ENCODE results near the gene SLMAP.

SLMAP gene, protein sequence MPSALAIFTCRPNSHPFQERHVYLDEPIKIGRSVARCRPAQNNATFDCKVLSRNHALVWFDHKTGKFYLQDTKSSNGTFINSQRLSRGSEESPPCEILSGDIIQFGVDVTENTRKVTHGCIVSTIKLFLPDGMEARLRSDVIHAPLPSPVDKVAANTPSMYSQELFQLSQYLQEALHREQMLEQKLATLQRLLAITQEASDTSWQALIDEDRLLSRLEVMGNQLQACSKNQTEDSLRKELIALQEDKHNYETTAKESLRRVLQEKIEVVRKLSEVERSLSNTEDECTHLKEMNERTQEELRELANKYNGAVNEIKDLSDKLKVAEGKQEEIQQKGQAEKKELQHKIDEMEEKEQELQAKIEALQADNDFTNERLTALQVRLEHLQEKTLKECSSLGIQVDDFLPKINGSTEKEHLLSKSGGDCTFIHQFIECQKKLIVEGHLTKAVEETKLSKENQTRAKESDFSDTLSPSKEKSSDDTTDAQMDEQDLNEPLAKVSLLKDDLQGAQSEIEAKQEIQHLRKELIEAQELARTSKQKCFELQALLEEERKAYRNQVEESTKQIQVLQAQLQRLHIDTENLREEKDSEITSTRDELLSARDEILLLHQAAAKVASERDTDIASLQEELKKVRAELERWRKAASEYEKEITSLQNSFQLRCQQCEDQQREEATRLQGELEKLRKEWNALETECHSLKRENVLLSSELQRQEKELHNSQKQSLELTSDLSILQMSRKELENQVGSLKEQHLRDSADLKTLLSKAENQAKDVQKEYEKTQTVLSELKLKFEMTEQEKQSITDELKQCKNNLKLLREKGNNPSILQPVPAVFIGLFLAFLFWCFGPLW

DNA sequence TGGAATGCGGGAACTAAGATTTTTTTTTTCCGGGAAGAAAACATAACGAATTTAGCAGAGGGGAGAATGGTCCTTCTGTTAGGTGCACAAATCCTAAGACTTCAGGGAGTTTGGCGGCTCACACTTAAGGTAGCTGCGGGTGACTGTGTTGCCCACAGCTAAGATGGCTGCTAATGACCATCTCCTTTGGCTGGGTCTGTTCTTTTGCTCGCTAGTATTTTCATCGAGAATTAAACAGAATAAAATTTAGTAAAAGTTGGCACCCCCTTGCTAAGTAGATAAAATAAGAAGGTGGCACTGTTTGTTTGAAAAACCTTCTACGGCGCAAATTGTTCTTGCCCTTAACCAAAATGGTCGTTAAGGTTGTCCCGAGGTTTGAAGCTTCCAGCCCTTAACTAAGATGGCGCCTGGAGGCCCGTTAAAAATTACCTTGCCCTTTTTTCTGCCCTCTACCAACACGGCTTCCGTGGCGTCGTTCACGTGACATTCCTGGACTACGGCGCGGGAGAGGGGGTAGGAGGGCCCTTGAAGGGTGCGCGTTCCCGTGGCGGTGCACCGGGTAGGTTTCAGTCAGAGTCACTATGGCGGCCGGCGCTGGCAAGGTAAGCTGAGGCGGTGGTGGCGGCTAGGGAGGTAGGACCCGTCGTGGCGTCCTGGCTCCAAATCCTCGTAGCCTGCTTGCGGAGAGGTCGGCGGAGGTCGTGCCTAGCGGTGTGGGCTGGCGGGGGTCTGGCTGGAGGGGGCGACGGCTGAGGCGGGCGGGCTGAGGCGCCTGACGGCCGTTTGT is at the start of gene SLMAP:
Gene SLMAP (plus strand): TSS at position 569 of the 787 bp plus-strand sequence. CDS start 1,343 bp downstream, outside the sequence.
- peak; percentile 83 for DNase-seq

DNA sequence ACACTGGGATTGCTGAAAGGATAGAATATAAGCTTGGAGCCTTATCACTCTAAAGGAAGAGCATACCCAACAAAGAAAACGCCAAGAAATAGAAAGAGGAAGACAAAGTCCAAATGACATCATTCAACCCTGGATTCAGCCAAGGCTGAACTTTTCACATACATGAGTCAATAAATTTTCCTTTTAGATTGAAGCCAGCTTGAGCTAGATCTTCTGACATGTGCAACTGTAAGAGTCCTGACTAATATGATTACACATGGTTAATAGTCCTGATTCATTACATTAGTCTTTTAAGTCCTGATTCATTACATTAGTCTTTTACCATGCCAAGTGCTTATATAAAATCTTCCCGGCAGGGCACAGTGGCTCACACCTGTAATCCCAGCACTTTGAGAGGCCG is 49.6 kb upstream of the SLMAP start:
- no peak for DNase-seq

DNA sequence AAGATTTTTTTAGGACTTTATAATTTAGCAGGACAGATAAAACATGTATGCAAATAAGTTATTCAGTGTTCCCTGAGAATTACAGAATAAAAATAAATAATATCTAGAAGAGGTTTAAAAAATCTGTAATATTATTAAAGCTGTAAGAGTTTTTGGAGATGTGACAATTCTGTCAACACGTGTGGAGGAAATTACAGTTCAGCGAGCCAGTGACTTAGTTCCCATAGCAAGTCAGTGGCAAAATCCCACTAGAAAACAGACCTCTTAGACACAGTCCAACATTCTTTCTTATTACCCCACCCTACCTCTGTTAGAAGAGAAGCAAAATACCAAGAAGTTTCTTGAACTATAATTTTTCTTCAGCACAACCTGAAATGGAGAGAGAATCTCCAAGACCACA is 47.1 kb upstream of the SLMAP start:
- no peak for DNase-seq

DNA sequence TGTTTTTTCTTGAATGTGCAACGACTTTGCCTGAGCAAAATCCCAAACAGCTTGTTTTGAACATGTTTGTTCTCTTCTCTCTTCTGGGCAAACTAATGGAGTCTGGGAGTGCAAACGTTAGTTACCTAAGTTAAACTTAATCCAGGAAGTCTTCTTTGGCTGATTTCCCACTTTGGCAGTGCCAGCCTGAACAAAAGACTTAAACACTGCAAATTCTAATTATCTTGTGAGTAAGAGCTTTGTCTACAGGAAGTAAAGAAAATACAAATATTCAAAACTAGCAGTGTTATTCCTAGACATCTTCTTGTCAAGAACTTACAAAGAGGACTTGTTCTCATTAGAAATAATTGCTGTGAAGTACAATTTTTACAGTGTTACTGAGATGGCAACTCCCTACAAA is 46.5 kb upstream of the SLMAP start:
- DNase-seq = no peak

DNA sequence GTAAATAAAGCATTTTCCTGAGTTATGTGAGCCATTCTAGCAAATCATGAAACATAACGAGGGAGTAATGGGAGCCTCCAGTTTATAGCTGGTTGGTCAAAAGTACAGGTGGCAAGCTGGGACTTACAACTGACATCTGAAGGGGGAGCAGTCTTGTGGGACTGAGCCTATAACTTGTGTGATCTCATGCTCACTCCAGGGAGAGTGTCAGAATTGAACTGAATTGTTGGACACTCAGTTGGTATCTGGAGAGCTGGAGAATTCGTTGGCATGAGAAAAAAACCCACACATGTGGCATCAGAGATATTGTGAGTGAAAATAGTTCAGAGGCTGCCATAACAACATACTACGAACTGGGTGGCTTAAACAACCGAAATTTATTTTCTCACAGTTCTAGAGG is 40.4 kb upstream of the SLMAP start:
- DNase-seq = no peak

DNA sequence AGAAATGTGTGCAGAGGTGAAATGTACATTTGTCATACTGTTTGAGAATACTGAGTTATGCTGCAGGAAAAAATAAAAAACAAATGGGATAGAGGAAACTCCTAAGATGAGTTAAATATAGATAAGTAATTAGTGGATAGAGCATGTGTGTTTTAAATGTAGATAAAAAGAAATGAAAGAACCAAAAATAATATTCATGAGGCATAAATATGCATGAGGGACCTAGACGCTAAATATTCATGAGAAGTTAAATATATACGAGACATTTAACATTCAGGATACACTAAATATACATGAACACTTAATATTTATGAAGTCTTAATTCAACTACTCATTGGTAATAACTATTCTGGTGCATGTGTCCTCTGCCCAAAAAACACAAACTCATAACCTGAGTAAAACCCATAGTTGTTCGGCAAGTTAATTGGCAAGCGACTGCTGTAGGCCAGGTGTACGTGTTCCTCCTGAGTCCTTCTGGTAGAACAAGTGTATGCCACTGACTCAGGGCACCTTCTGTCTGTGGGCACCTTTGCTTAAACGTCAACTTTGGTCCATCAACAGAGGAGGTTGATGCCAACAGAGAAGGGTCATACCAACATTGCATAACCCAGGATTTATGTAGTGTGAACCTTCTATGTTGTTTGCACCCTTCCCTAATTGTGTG is 38.8 kb upstream of the SLMAP start:
- DNase-seq = no peak

DNA sequence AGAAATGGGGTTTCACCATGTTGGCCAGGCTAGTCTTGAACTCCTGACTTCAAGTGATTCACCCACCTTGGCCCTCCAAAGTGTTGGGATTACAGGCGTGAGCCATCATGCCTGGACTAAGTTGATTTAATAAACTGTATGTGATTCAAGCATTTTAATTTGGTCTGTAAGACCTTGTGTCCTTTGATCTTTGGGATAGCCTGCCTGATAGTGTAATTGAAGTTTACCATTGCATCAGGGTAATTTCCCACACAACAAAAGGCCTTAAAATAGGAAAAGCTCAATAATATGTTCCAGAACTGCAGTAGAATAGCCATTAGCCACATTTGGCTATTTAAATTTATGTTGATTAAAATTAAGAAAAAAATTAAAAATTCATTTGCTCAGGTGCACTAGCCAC is 38.0 kb upstream of the SLMAP start:
- no peak for DNase-seq

DNA sequence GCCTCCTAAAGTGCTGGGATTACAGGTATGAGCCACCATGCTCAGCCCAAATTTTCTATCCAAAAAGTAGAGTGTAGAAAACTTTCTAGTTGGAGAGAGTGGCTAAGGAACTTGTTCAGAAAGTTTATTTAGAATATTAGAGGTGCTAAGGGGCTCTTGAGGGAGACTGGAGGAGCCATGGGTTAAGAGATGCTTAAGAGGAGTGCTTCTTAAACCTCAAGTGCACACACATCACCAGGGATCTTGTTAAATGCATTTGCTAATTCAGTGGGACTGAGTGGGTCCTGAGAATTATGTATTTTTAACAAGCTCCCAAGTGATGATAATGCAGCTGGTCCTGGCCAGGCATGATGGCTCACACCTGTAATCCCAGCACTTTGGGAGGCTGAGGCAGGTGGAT is 29.7 kb upstream of the SLMAP start:
- no peak for DNase-seq

DNA sequence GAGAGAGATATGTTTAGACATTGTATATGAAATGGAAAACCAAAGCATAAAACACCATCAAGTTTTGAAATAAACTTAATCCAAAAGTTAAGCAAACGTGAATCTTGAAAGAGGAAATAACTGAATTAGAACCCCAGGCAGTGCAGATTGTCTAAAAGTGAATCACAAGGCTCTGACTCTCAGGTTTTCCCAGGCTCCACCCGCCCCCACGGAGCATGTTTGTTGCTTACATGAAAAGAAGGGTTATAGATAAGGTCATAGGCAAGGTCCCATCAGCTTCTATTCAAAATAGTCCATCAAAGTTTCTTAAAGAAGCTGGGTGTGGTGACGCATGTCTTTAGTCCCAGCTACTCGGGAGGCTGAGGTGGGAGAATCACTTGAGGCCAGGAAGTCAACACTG is 29.0 kb upstream of the SLMAP start:
- no peak for DNase-seq

DNA sequence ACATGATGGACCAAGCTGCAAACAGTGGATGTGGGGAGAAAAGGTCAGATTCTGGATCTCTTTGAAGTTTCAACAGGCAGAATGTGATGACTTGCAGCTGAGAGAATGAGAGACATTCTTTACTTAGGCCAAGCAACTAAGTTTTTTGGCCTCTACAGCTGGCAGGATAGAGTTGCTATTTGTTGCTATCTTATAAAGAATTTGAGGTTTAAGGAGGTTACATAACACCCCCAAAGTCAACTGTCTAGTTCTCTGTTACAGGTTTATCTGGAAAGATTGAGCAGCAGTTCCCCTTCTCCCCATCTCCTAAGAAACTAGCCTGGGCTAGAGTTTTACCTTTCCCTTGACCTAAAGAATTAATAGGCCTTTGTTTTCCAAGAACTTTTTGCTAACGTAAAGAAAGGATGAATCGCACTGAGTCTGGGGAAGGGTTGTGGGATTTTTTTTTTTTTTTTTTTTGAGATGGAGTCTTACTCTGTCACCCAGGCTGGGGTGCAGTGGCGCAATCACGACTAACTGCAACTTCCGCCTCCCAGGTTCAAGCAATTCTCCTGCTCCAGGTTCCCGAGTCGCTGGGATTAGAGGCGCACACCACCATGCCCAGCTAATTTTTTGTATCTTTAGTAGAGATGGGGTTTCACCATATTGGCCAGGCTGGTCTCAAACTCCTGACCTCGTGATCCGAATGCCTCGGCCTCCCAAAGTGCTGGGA is 26.6 kb upstream of the SLMAP start:
- DNase-seq = no peak

DNA sequence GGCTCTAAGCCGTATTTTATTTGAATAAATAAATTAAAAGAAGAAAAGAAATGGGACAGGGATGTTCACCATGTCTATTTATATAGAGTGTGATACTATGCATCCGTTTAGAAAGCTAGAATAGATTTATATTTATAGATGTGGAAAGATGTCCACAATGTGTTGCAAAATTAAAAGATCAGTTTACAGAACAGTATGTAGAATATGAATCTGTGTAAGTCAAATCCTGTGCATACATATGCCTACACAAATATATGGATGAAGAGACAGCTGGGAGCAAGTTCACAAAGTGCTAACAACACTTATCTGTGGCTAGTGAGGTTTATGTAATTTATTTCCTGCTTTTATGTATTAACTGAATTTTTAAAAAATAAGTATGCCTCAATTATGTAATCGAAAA is 25.4 kb upstream of the SLMAP start:
- no peak for DNase-seq

DNA sequence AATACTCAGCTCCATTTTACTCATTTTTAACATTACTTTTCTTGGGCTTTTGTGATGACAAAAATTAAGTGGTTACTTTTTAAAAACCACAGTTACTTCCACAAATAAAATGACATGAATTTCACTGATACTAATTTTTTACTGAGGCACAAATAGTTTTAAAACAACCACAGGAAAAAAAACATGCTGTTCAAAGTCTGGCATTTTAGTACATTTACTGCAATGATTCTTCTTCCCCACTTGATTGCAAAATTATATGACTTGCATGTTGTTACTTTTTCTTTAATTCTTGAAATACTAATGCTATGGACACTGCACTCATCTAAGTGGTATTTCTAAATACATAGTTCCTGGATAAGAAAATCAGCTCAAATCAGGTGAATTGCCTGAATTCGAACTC is 24.8 kb upstream of the SLMAP start:
- no peak for DNase-seq

DNA sequence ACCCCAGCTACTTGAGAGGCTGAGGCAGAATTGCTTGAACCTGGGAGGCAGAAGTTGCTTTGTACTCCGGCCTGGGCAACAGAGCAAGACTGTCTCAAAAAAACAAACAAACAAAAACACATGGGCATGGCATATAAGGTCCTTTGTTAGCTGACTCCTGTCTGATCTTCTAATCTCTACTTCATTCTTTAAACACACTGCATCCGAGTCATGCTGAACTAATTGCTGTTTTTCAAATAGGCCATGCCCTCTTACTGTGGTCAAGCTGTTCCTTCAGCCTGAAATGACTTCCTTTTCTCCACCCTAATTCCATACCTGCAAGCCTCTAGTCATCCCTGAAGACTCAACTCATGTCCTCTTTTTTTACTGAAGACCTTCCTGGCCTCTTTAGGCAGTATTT is 22.3 kb upstream of the SLMAP start:
- no peak for DNase-seq

DNA sequence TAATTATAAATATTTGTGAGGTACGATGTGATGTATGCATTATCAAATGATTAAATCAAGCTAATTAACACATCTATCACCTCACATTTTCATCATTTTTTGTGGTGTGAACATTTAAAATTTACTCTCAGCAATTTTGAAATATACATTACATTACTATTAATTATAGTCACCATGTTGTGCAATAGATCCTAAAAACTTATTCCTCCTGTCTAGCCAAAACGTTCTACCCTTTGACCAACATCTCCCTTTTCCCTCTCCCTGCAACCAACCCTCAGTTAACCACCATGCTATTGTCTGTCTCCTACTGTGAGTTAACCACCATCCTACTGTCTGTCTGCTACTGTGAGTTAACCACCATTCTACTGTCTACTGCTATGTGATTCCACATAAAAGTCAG is 20.7 kb upstream of the SLMAP start:
- no peak for DNase-seq

DNA sequence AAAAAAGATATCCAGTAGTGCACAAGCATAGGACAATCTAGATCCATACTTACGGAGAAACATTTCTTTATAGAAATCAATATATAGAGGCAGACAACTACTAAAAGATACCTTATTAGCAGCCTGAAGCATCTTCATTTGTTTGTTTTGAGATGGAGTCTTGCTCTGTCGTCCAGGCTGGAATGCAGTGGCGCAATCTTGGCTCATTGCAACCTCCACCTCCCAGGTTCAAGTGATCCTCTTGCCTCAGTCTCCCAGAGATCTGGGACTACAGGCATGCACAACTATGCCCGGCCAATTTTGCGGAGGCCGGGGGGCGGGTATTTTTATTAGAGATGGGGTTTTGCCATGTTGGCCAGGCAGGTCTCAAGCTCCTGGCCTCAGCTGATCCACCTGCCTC is 18.3 kb upstream of the SLMAP start:
- DNase-seq = no peak

DNA sequence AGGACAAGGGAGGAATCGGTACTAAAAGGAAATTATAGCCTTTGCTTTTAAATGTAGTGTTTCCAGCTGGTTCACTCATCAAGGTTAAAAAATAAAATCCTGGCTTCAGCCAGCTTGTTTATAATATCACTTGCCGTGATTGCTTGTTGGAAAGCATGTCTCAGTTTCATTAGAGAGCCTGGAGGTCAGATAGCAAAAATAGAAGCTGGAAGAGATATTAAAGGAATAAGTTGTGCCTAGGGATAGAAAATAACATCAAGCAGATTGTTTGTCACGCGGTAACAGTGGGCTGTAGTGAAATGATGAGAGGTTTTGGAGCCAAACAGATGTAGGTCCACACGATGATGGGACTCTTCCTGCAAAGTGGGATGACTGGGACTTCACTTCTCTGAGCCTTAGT is 17.7 kb upstream of the SLMAP start:
- DNase-seq = no peak

DNA sequence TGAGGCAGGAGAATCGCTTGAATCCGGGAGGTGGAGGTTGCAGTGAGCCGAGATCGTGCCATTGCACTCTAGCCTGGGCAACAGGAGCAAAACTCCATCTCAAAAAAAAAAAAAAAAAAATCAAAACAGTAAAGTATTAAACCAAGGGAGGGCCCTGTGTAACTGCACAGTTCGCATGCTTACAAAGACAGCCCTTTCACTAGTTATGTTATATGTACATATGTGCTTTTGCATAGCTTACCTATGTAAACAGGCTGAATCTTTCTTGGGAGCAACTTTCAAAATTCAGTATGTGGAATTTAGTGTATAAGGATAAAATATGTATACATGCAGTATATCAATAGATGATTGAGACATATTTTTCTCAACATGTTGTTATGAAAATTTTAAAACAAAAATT is 16.1 kb upstream of the SLMAP start:
- no peak for DNase-seq

DNA sequence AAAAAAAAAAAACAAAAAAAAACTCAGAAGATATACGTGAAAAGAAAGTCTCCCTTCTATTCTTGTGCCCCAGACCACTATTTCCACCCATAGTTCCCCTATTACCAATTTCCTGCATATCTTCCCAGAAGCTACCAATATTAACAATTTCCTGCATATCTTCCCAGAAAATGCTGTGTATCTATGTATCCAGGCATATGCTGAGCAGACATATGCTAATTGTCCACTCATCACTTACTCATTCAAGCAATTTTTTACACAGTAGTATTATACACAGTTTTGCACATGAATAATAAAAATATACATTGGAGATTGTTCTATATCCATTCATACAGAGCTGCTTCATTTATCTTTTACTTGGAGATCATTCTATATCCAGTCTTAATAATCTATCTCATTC is 12.6 kb upstream of the SLMAP start:
- DNase-seq = no peak

DNA sequence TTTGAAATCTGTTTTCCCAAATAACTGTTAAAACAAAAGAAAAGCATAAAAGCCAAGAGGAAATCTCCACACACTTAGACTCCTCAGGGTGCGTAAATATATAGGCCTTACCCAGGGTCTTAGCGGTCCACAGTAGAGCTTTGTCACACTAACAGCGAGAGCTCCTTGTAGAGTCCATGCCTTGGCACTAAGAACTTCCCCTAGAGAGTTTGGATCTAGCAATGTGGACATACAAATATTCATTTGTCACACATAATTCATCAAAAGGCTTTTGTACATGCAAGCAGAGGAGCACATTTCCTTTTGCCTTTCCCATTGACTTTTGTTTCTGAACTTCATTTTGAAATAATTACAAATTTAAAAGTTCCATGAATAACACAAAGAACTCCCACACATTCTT is 11.0 kb upstream of the SLMAP start:
- DNase-seq = no peak

DNA sequence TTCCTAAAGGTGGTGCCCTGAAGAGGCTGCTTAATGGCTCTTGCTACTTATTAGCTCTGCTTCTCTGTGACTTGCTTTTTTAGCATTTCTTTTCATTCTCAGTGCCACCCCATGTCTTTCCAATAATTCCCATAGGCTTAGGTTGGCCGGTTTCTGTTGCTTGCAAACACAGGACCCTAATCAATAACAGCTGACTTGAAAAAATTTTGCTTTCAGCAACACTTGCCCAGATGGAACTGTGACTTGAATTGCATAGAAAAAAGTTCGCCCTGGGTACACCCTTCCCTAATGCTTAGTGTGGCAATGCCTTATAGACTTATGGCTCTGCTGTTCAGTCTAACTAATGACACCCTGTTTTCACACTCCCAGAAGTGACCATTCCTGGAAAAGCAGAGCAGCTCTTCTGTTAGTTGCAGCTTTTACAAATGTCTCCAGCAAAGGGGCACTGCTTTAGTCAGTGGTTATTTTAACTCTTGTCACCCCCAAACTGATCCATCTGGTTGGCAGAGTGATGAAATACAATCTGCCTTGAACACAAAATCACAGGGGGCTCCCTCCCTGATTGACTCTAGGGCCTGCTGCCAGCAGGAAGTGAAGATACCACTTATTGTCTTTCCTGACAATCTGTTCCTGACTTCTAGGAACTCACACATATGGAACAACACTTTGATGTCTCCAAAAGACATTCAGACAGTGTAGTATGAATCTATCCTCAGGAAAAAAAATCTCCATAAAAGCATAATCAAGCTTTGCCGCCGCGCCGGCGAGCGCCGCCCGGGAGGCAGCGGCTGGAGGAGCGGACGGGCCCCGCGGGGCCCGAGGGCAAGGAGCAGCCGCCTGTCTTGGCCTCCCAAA is 9.7 kb upstream of the SLMAP start:
- peak; percentile 58 for DNase-seq

DNA sequence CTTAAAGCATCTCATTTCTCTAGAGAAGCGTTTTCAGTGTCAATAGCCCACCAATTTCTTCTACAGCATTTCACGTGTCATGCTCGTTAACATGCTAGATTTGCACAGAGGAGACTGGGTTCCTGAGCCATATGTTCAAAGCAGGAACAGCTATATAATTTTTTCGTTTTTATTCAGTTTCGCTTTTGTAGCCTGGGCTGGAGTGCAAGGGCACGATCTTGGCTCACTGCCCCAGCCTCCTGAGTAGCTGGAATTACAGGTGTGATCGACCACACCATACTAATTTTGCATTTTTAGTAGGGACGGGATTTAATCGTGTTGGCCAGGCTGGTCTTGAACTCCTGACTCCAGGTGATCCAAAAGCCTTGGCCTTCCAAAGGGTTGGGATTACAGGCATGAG is 6.6 kb upstream of the SLMAP start:
- DNase-seq = no peak

Data from NCI-H2171 (cell line).